Colonic mucosa (tissue), 4 donors: Measurements from ENCODE around the gene SMIM7. TPM values are rescaled to one million over a fixed set of nuclear protein-coding genes. Genes with fewer than 3 reads are reported as not detected.

Experiments used
- DNase-seq: peaks from one replicate; pipeline ENCODE4 v3.0.0-alpha.2; 2020
- H3K27ac ChIP-seq: fragments of 200-600 bp; one replicate; pipeline ENCODE4 v1.8.0; 2021
- H3K27me3 ChIP-seq: fragments of 200-600 bp; one replicate; pipeline ENCODE4 v1.8.0; 2021
- H3K36me3 ChIP-seq: fragments of 200-600 bp; one replicate; pipeline ENCODE4 v1.8.0; 2021
- H3K4me1 ChIP-seq: fragments of 200-600 bp; one replicate; pipeline ENCODE4 v1.8.0; 2021; ENCODE audit warnings: mild to moderate bottlenecking
- H3K4me3 ChIP-seq: fragments of 200-600 bp; one replicate; pipeline ENCODE4 v1.8.0; 2021
- H3K9ac ChIP-seq, 2 donors: one replicate each; pipeline ENCODE4 v1.7.0; 2013; ENCODE audit warnings: control low read depth in 2 of 2, low read depth in 2 of 2, low read length in 2 of 2
- H3K9me3 ChIP-seq: fragments of 200-600 bp; one replicate; pipeline ENCODE4 v1.8.0; 2021
- CTCF ChIP-seq: fragments of 200-600 bp; IDR thresholded peaks from one replicate; pipeline ENCODE4 v1.8.0; 2022; ENCODE audit warnings: antibody characterized with exemption, mild to moderate bottlenecking
- intact Hi-C: fragments of 100-400 bp; cut with DNase I; formaldehyde crosslinking; loops from one replicate; pipeline ENCODE4 v1.14.1; 2022
- total RNA-seq, 2 donors: library from RNA; stranded (reverse); fragmentation: NEBNext Ultra II Directional in 1 of 2; extraction: Animal tissue kit (Norgen Biotek cat#: 25700) in 1 of 2; gene quantifications; one replicate each; pipeline ENCODE4 v1.2.1, GENCODE V29; 2021
- donor health status: healthy.
- donor health status: DM: no; HTN: no; CAD: no.
- donor health status: DM: no; HTN: no; CAD: no.

Gene SMIM7
- total RNA-seq, 2 donors from 2014 or later = 58.2 to 64.8 TPM

- no peak overlapping the region for H3K4me3 ChIP-seq
- no peak overlapping the region for H3K9ac ChIP-seq
- no peaks in the 10 kb centered on the region for H3K27me3 ChIP-seq
- peaks cover 8% of the 10 kb centered on the region for H3K36me3 ChIP-seq
- no peak for TF ChIP-seq CTCF
- no peak for DNase-seq
- intact Hi-C loops = no loop called here
- H3K27ac ChIP-seq = no peak overlapping the region
- H3K9me3 ChIP-seq = no peaks in the 10 kb centered on the region
- H3K4me1 ChIP-seq = no peaks in the 10 kb centered on the region
These were observed 10.2 kb downstream of the SMIM7 start for GRCh38 chr19:16649734-16650133.

- H3K27me3 ChIP-seq = no peaks in the 10 kb centered on the region
- intact Hi-C loops = no loop called here
- no peak overlapping the region for H3K4me3 ChIP-seq
- no peak for TF ChIP-seq CTCF
- H3K27ac ChIP-seq = no peak overlapping the region
- H3K4me1 ChIP-seq = no peaks in the 10 kb centered on the region
- DNase-seq = no peak
- peaks cover 6% of the 10 kb centered on the region for H3K36me3 ChIP-seq
- H3K9ac ChIP-seq = no peak overlapping the region
- no peaks in the 10 kb centered on the region for H3K9me3 ChIP-seq
These were observed 14.8 kb downstream of the SMIM7 start for GRCh38 chr19:16645140-16645539.

- Histone ChIP-seq H3K27me3 (no peaks in the 10 kb centered on the region), H3K27ac (no peak overlapping the region), H3K4me3 (no peak overlapping the region), H3K36me3 (peaks cover 6% of the 10 kb centered on the region), H3K9ac (no peak overlapping the region), H3K4me1 (no peaks in the 10 kb centered on the region), H3K9me3 (no peaks in the 10 kb centered on the region)
- no peak for DNase-seq
- intact Hi-C loops = no loop called here
- TF ChIP-seq CTCF = no peak
These were observed 18.2 kb downstream of the SMIM7 start for GRCh38 chr19:16641695-16642094.

- Histone ChIP-seq H3K36me3 (peaks cover 6% of the 10 kb centered on the region), H3K9ac (no peak overlapping the region), H3K4me1 (no peaks in the 10 kb centered on the region), H3K9me3 (no peaks in the 10 kb centered on the region), H3K27me3 (no peaks in the 10 kb centered on the region), H3K27ac (no peak overlapping the region), H3K4me3 (no peak overlapping the region)
- DNase-seq = no peak
- no peak for TF ChIP-seq CTCF
- intact Hi-C loops = no loop called here
These were observed 19.0 kb downstream of the SMIM7 start for GRCh38 chr19:16640951-16641350.

GRCh38 chr19:16638666-16639065 lies 21.3 kb downstream of the SMIM7 start:
- H3K27me3 ChIP-seq = no peaks in the 10 kb centered on the region
- H3K36me3 ChIP-seq = peaks cover 6% of the 10 kb centered on the region
- no peak for DNase-seq
- H3K4me3 ChIP-seq = no peak overlapping the region
- H3K9ac ChIP-seq = no peak overlapping the region
- H3K4me1 ChIP-seq = no peaks in the 10 kb centered on the region
- no peaks in the 10 kb centered on the region for H3K9me3 ChIP-seq
- intact Hi-C loops = no loop called here
- H3K27ac ChIP-seq = no peak overlapping the region
- TF ChIP-seq CTCF = no peak

- H3K27me3 ChIP-seq = no peaks in the 10 kb centered on the region
- intact Hi-C loops = no loop called here
- H3K4me1 ChIP-seq = no peaks in the 10 kb centered on the region
- no peak for TF ChIP-seq CTCF
- peaks cover 6% of the 10 kb centered on the region for H3K36me3 ChIP-seq
- H3K9me3 ChIP-seq = no peaks in the 10 kb centered on the region
- no peak for DNase-seq
- no peak overlapping the region for H3K9ac ChIP-seq
- no peak overlapping the region for H3K4me3 ChIP-seq
- no peak overlapping the region for H3K27ac ChIP-seq
These were observed 22.4 kb downstream of the SMIM7 start for GRCh38 chr19:16637535-16637934.
